HepG2 (cell line): Measurements from ENCODE around the gene LZTR1. TPM values are rescaled to one million over a fixed set of nuclear protein-coding genes. Genes with fewer than 3 reads are reported as not detected.

Experiments
- EEA1 ChIP-seq: sonication (generic); formaldehyde crosslinking; IDR thresholded peaks from 2 replicates; pipeline ENCODE4 v1.5.1; 2020; ENCODE audit warnings: mild to moderate bottlenecking, missing genetic modification reagents, borderline replicate concordance
- GTF2F1 ChIP-seq: fragments of 150-350 bp; IDR thresholded peaks from 2 replicates; pipeline ENCODE4 v1.6.1; 2014; ENCODE audit warnings: low read length
- MBNL3 ChIP-seq: fragments of 250-450 bp; sonication (Bioruptor Pico); conservative IDR thresholded peaks from 2 replicates; pipeline ENCODE4 v1.8.0; 2022; ENCODE audit warnings: mild to moderate bottlenecking, inconsistent platforms
- MED8 ChIP-seq: sonication (generic); formaldehyde crosslinking; IDR thresholded peaks from 2 replicates; pipeline ENCODE4 v1.8.1; 2023; ENCODE audit warnings: mild to moderate bottlenecking, missing genetic modification reagents; ENCODE audit not compliant: insufficient replicate concordance
- NFYC ChIP-seq: IDR thresholded peaks from 2 replicates; pipeline ENCODE4 v1.6.1; 2016; ENCODE audit warnings: missing genetic modification reagents, missing compliant biosample characterization
- NONO ChIP-seq, 2 experiments: fragments of 450-650 bp in 1 of 2; sonication (generic) in 1 of 2; formaldehyde crosslinking in 1 of 2; IDR thresholded peaks in 1 of 2; conservative IDR thresholded peaks in 1 of 2; 2 replicates each; pipeline versions ENCODE4 v1.6.1 to v1.8.0; 2017 to 2022; ENCODE audit warnings: mild to moderate bottlenecking in 1 of 2, missing genetic modification reagents in 1 of 2, moderate library complexity in 1 of 2
- POLR2A ChIP-seq, 2 experiments: IDR thresholded peaks; 2 replicates each; pipeline ENCODE4 v1.6.1; 2011; ENCODE audit warnings: low read depth in 2 of 2, low read length in 2 of 2, mild to moderate bottlenecking in 1 of 2, moderate library complexity in 1 of 2; ENCODE audit not compliant: insufficient read depth in 1 of 2
- TAF1 ChIP-seq: sonication (generic); formaldehyde crosslinking; IDR thresholded peaks from 2 replicates; pipeline ENCODE4 v1.4.0; 2020; ENCODE audit warnings: missing genetic modification reagents
- TCF12 ChIP-seq, 2 experiments: fragments of 450-650 bp in 1 of 2; sonication (generic) in 1 of 2; formaldehyde crosslinking in 1 of 2; IDR thresholded peaks; 2 replicates each; pipeline versions ENCODE4 v1.6.1 to v1.8.0; 2017 to 2022; ENCODE audit warnings: antibody characterized with exemption in 1 of 2, mild to moderate bottlenecking in 1 of 2, missing genetic modification reagents in 1 of 2, moderate library complexity in 1 of 2
- TEAD2 ChIP-seq: sonication (generic); formaldehyde crosslinking; IDR thresholded peaks from 2 replicates; pipeline ENCODE4 v1.9.0; 2021; ENCODE audit warnings: missing genetic modification reagents
- ZNF12 ChIP-seq: sonication (generic); formaldehyde crosslinking; IDR thresholded peaks from 2 replicates; pipeline ENCODE4 v1.5.0; 2020; ENCODE audit warnings: missing genetic modification reagents
- ZNF292 ChIP-seq: sonication (generic); formaldehyde crosslinking; IDR thresholded peaks from 2 replicates; pipeline ENCODE4 v1.8.1; 2022; ENCODE audit warnings: mild to moderate bottlenecking, low read depth, missing genetic modification reagents, borderline replicate concordance
- ZNF30 ChIP-seq: sonication (generic); formaldehyde crosslinking; IDR thresholded peaks from 2 replicates; pipeline ENCODE4 v1.5.0; 2020; ENCODE audit warnings: mild to moderate bottlenecking, missing genetic modification reagents
- ZNF326 ChIP-seq: sonication (generic); formaldehyde crosslinking; IDR thresholded peaks from 2 replicates; pipeline ENCODE4 v1.4.0; 2020; ENCODE audit warnings: missing genetic modification reagents, borderline replicate concordance
- ZNF513 ChIP-seq: sonication (generic); formaldehyde crosslinking; conservative IDR thresholded peaks from 2 replicates; pipeline ENCODE4 v1.5.0; 2020; ENCODE audit warnings: missing genetic modification reagents
- ZNF629 ChIP-seq: sonication (generic); formaldehyde crosslinking; conservative IDR thresholded peaks from 2 replicates; pipeline ENCODE4 v1.5.0; 2020; ENCODE audit warnings: missing genetic modification reagents
- polyA plus RNA-seq, 8 experiments: library from polyadenylated mRNA; depleted of rRNA in 3 of 8; stranded (reverse) in 7 of 8; unstranded in 1 of 8; fragments of >200 nt; fragmentation: Illumina TruSeq in 4 of 8; extraction: Trizol in 4 of 8; gene quantifications; 2 replicates each; pipeline versions ENCODE4 v1.2.1 to v1.2.3, GENCODE V29; 2011 to 2016; ENCODE audit warnings: low read depth in 4 of 8, missing spikeins in 1 of 8, mixed read lengths in 1 of 8; ENCODE audit not compliant: insufficient read depth in 1 of 8
- total RNA-seq, 5 experiments: library from RNA; depleted of rRNA; stranded (reverse); fragments of >200 nt; fragmentation: Illumina TruSeq; extraction: Trizol; gene quantifications; 2 replicates each; pipeline ENCODE4 v1.2.3, GENCODE V29; 2016; ENCODE audit warnings: low read depth in 1 of 5
- TF ChIP-seq, protein P1 (sequence below): fragments of 450-650 bp; IDR thresholded peaks from 2 replicates; pipeline ENCODE4 v1.6.1; 2016
- TF ChIP-seq, protein P2 (sequence below): sonication (generic); formaldehyde crosslinking; conservative IDR thresholded peaks from 2 replicates; pipeline ENCODE4 v1.8.0; 2022; ENCODE audit warnings: mild to moderate bottlenecking, moderate library complexity, missing genetic modification reagents
- TF ChIP-seq, protein P3 (sequence below): sonication (generic); formaldehyde crosslinking; IDR thresholded peaks from 2 replicates; pipeline ENCODE4 v1.9.0; 2021; ENCODE audit warnings: missing genetic modification reagents, mild to moderate bottlenecking, borderline replicate concordance

LZTR1 gene
- total and polyA plus RNA-seq, 2 of the 13 experiments (the other 11 are each of a cell fraction or from before 2014, with no cell fraction given) = 21.8 to 22.4 TPM

DNA sequence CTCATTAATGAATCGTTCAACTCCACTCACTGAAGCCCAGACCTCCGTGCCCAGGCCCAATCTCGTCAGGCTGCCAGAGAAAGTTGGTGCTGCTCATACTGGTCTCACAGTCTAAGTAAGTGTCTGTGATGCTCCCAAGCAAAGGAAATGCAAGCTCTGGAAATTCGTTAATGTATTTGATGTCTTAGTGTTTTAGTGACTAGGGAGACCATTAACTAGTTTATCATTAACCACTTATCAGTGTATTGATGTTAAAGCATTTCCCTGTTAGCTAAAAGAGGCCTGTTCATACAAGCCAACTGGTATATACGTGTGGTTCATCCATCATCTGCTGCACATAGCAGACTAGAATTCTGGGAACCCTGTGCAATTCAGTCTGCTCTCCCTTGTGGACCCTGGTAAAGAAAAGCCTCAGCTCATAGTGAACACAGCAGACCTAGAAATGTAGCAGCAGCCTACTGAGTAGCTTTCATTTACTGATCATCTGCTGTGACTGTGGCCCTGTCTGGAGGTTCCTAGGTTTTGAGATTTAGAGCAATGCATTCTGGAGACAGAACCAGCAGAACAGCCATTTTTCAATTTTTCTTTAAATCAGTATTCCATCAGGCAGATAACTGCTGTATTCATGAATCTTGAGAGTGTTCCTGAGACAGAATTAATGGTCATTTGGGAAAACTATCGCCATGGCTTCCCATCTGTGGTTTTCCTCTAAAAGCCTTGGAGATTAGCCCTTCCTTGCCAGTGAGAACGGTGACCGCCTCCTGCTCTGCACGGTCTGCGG lies 30.8 kb upstream of the LZTR1 start (continued):
- TF ChIP-seq, protein P1, sequence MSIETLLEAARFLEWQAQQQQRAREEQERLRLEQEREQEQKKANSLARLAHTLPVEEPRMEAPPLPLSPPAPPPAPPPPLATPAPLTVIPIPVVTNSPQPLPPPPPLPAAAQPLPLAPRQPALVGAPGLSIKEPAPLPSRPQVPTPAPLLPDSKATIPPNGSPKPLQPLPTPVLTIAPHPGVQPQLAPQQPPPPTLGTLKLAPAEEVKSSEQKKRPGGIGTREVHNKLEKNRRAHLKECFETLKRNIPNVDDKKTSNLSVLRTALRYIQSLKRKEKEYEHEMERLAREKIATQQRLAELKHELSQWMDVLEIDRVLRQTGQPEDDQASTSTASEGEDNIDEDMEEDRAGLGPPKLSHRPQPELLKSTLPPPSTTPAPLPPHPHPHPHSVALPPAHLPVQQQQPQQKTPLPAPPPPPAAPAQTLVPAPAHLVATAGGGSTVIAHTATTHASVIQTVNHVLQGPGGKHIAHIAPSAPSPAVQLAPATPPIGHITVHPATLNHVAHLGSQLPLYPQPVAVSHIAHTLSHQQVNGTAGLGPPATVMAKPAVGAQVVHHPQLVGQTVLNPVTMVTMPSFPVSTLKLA = no peak
- TF ChIP-seq MBNL3 (no peak), ZNF30 (no peak), TAF1 (CRISPR knock-in tag) (peak; percentile 4; the same call in 1 of the 2 replicates), ZNF326 (CRISPR knock-in tag) (no peak), TEAD2 (CRISPR knock-in tag) (no peak), EEA1 (CRISPR knock-in tag) (no peak), MED8 (CRISPR knock-in tag) (peak; percentile 54), GTF2F1 (no peak), ZNF629 (CRISPR knock-in tag) (no peak), ZNF12 (CRISPR knock-in tag) (peak; percentile 23; the same call in 1 of the 2 replicates), NFYC (CRISPR knock-in tag) (no peak; the same call in 1 of the 2 replicates), ZNF292 (CRISPR knock-in tag) (0 out of 2 replicates have a peak, but pooled peaks have one; percentile 45), TCF12 (IDR thresholded peaks at IDR 0.05) (no peak), TCF12 (CRISPR knock-in tag; IDR thresholded peaks at IDR 0.05) (no peak), POLR2A (IDR thresholded peaks at IDR 0.05; ENCODE audit: insufficient read depth in 1 of 2, low read depth in 2 of 2, low read length in 2 of 2) (peak; percentile 22 to 51; a peak in 2 of 4 replicates), ZNF513 (CRISPR knock-in tag) (no peak), NONO (IDR thresholded peaks at IDR 0.05) (no peak), NONO (CRISPR knock-in tag; conservative IDR thresholded peaks at IDR 0.05) (0 out of 2 replicates have a peak, but pooled peaks have one; percentile 18)
- TF ChIP-seq, protein P2, sequence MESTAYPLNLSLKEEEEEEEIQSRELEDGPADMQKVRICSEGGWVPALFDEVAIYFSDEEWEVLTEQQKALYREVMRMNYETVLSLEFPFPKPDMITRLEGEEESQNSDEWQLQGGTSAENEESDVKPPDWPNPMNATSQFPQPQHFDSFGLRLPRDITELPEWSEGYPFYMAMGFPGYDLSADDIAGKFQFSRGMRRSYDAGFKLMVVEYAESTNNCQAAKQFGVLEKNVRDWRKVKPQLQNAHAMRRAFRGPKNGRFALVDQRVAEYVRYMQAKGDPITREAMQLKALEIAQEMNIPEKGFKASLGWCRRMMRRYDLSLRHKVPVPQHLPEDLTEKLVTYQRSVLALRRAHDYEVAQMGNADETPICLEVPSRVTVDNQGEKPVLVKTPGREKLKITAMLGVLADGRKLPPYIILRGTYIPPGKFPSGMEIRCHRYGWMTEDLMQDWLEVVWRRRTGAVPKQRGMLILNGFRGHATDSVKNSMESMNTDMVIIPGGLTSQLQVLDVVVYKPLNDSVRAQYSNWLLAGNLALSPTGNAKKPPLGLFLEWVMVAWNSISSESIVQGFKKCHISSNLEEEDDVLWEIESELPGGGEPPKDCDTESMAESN = no peak
- TF ChIP-seq, protein P3, sequence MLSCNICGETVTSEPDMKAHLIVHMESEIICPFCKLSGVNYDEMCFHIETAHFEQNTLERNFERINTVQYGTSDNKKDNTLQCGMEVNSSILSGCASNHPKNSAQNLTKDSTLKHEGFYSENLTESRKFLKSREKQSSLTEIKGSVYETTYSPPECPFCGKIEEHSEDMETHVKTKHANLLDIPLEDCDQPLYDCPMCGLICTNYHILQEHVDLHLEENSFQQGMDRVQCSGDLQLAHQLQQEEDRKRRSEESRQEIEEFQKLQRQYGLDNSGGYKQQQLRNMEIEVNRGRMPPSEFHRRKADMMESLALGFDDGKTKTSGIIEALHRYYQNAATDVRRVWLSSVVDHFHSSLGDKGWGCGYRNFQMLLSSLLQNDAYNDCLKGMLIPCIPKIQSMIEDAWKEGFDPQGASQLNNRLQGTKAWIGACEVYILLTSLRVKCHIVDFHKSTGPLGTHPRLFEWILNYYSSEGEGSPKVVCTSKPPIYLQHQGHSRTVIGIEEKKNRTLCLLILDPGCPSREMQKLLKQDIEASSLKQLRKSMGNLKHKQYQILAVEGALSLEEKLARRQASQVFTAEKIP = no peak
